GM19463 (cell line): ENCODE measurements around the gene GPR35.

Experiments
- ATAC-seq: cut with Tn5 transposase; IDR thresholded peaks from one replicate; pipeline ENCODE4 v1.9.1; 2021; ENCODE audit warnings: mild to moderate bottlenecking, moderate library complexity; ENCODE audit not compliant: unreplicated experiment

The GPR35 gene

DNA sequence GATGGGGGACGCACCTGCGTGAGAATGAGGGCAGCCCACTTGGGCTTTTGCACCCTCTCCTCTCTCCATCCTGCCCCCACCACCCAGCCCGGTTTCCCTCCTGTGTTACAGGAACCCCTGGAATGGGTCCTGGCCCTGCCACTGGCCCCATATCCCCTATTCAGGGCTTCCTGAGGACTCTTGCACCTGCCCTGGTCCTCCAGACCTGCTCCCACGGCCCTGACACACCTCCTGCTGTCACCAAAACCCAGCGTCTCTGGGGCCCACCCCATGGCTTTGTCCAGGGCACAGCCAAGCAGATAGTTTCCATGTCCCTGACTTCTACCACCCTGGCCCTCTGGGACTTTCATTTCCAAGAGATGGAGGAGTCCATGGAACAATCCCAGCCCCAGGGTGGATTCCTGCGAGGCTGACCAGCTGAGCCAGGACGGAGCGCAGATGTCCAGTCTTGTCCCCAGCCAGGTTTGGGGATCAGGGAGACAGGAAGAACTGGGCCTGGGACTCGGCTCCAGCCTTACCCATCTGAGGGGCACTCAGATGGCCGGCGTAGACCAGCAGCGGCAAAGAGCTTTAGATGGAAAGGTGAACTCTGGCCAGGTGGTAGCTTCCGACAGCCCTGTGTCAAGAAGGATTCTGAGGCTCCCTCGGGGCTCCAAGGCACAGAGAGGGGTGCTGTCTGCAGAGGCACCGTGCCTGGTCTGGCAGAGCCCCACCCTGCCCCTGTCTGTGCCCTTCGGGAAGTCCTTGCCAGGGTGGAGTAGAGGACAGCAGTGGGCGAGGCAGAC is 12.0 kb downstream of the GPR35 start:
- no peak for ATAC-seq

DNA sequence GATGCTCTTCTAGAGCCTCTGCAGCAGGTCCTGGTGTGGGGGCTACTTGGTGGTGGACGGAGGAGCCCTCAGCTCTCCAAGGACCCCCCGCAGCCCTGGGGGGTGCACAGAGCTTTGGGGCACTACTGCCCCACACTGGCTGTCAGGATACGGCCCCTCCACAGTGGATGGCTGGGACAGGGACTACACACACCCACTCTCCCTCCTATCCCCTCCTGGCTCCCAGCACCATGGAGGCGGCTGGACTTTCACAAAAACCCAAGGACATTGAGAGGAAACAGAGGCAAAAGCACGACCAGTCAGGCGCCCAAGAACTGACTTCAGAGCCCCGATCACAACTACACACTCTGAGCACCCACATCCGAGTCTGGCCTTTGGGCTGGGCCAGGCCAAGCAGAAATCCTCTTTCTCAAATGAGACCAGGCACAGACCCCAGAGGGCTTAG is 12.6 kb downstream of the GPR35 start:
- ATAC-seq, result no peak

DNA sequence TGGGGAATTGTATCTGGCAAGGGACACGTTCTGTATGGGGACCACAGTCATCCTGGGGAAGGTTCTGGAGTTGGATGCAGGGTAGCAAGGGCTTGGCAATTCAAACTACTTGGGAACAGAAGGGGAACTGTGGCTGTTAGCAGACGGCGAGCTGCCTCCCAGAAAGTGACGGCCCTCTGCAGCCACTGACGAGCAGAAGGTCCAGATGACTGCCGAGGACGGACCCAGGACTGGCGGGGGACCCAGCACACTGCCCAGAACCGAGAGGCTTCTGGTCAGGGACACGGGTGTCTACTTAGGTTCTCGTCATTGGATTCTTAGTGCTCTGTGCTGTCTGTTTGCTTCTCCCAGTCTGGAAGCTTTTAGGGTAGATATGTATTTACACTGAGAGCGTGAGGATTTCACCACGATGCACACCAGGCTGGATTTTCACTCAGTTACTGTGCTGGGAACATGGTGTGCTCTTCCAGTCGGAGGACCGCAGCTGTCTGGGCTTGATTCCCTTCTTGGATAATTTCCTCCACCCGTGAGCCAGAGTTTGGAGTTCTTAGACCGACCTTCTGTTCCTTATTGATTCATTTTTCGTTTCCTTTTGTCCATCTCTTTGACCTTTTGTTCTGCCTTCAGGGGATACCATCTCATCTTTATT is 13.4 kb downstream of the GPR35 start:
- no peak for ATAC-seq

DNA sequence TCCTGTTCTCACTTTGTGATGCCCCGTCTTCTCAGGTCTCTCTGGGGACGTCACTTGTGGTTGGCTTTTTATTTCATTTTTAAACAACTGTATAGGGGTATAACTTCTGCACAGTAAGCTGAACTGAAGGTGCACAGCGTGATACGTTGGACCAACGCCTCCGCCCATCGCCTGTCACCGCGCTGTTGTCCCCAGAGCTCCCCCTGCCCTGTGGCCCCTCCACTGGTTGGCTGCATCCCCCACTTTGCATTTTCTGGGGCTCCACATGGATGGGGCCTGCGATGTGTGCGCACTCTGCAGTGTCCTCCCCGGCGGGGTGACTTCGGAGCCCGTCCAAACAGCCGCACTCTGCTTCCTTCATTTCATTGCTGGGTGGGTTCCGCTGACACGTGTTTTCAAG is 14.3 kb downstream of the GPR35 start:
- no peak for ATAC-seq

DNA sequence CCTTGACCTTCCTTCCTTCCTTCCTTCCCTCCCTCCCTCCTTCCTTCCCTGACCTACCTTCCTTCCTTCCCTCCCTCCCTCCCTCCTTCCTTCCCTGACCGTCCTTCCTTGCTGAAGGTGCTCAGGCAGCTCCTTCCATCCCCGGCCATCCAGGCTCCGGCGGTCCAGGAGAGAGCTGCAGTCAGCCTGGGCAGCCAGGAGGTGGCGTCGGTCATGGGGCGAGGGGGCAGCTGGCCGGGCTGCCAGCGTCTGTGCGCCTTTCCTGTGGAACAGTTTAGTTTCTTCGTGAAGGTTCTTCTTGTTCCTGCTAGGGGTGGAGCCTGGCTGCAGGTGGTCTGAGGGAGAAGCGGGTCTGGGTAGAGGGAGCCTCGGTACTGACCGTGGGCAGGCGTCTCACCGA is 15.7 kb downstream of the GPR35 start:
- no peak for ATAC-seq

DNA sequence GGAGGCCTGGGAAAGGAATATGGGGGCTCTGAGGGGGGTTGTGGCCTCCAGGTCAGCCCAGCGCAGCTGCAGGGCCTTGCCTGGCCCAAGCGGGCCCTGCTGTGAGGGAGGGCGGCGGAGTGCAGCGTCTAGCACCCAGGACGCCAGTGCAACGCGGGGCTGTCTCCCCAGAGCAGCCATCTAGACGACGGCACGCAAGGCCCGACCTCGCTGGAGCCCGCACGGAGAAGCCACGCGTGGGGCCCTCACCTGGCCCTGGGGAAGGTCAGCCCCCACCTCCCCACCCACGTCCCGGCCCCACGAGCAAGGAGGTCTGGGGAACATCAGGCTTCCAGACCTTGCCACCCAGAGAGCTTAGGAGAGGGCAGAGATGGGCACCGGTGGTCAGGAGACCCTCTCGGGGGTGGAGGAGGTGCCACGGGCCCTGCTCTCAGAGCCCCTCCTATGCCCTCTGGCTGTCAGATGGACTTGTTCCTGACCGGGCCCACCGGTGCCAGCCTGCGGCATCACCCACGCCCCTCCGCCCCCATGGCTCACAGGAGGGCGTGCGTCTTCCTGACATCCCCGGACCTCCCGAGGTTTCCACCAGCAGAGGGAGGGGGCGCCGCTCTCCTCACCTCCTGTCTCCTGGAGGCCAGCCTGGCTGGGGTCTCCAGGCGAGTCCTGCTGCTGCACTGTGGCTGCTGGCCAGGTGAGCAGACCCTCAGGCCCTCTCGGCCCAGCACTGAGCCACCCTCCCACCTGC is 17.0 kb downstream of the GPR35 start:
- ATAC-seq, result no peak

DNA sequence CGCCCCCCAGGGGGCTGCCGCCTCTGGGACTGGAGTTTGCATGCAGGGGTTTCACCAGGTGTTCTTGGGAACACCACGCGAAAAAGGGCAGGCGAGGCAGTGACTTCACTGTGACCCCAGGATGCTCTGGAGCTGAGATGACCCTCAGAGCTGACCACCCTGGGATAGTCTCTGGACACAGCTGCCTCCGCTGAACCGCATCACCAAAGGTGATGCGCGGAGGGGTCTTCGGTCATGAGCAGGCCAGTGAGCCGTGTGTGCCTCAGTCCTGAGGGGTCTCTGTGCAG is 17.5 kb downstream of the GPR35 start:
- ATAC-seq, result no peak

DNA sequence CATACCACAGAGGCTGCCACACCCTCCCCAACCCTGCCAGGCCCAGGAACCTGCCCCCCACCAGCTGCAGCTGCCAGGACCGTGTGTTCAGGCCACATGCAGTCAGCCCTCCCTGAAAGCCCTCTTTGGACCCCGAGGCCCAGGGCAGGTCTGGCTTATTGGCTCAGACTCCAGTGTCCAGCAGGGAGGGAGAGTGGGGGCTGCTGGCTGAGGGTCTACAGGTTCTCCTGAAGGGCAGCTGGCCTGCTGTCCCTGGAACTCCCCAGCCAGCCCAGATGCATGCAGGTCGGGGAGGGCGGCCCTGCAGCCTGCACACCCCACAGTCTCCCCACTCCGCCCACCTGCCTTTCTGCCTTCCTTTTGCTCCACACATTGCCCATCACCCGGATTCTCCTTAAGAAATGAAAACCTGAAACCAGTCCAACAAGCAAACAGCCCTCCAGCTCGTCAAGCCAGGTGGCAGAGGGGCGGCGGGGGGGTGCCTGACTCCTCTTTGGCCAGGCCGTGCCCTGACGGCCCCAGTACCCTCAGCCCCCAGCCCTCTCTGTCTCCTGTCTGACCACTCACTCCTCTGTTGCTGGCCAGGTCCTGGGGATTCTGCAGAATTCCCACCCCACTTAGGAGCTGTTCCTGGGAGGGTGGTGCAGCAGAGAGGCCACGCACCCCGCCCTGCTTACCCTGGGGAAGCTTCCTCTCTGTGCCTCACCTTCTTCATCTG is 18.0 kb downstream of the GPR35 start:
- no peak for ATAC-seq

DNA sequence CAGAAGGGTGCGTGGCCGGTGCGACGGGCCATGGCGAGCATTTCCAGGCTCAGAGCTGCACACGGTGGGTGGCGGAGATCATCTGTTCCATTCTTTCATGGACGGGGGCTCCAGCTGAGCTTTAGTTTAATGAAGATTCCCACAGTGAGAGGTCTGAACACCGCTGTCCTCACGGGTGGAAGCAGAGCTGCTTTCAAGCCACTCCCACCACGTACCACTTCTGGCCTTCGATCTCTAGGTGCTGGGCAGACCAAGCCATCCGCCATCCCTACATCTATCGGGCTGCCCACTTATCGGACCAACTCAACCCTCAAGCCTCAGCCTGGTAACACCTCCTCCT is 18.5 kb downstream of the GPR35 start:
- ATAC-seq, result no peak

DNA sequence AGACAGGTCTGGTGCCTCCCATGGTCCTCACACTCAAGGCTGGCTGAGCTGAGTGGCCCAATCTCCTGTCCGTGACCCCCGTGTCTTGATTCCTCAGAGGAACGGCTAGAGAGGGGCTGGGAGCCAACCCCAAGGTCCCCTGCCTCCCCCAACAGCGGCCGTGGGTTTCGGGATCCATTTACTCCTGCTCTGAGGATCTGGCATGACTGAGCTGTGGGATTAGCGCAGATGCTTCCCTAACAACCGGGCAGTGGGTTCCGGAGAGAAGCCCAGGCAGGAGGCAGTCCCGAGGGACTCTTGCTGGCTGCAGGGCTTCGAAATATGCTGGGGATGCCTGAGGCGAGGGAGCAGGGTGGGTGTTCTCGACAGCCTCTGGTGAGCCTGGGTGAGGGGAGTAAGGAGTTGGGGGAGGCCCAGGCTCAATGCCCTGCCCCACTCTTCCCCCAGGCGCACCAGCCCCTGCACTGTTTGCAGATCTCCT is 18.9 kb downstream of the GPR35 start:
- no peak for ATAC-seq

DNA sequence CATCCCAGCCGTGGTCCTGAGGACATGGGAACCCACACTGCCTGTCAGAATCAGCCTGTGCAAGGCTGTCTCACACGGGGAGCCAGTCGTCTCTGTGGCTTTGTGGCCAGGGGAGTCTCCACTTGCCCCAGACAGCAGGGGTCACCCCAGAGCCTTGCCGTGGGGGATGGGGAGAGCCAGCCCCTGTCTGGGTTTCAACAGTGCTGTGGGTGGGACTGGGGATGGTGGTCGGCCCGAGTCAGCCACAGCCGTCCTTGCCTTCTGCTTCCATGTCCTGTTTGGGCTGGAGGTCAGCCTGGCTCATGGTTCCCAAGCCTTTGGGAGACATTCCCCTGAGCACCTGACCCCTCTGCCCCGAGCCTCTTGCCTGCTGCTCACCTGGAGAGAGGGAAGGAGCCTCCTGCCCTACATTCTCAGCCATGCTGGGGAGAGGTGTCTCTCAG is 19.6 kb downstream of the GPR35 start:
- ATAC-seq, result no peak

DNA sequence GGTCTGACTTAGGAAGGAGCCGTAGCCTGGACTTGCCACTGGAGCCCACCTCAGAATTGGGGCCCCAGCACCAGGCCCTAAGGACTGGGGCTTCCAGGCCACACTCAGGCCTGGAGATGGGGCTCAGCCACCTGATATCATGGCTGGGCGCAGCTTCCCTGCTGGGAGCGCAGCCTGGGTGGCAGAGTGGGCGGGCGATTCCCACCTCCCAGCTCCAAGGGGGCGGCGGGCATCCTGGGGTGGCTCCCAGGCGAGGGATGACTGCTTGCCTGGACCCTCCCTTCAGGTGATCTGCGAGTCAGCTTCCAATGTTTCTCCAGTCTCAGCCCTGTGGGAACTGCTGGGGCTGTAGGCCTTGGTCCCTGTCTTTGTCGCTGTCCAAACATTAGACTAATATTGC is 20.1 kb downstream of the GPR35 start:
- no peak for ATAC-seq

DNA sequence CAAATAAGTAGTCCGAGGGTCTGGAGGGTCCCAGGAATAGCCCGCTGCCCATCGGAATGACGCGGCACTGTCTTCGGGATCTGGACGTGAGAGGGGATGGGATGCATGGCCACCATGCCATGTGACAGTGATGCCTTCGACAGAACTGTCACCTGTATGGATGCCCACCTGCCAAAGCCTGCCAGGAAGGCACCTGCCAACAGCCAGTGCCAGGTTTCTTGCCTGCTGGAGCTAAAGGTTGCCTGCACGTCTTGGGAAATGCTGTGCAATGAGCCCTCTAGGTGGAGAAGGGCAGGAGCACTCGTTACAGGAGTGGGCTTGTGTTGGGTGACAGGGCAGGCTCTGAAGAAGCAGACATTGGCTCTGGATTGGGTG is 20.5 kb downstream of the GPR35 start:
- no peak for ATAC-seq

DNA sequence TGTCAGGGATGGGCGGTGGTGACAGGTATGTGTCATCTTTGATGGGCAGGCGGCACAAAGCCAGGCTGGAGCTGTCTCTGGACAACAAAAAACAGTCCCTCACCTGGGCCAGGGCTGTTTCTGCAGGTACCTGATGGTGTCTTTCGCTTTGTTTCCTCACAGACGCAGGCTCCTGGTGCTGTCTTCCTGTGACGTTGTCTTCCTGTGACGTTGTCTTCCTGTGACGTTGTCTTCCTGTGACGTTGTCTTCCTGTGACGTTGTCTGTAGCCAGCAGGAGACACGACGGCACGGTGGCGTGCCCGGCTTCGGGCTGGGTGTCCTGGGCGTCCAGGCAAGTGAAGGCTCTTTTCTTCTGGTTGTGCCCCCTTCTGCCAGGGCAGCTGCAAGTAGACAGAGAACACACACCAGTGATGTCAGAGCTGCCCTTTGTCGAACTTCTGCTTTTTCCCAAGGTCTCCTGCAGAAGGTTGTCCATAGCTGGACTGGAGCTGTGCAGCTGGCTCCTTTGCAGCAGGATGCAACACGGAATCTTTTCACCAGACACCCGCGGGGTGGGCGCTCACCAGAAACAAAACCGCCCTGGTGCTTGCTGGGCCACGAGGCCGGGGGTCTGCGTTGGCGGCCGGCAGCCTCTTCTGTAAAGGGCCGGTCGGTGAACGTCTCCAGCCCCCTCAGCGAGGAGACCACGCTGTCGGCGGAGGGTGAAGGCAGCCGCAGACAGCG is 21.1 kb downstream of the GPR35 start:
- ATAC-seq, result no peak

DNA sequence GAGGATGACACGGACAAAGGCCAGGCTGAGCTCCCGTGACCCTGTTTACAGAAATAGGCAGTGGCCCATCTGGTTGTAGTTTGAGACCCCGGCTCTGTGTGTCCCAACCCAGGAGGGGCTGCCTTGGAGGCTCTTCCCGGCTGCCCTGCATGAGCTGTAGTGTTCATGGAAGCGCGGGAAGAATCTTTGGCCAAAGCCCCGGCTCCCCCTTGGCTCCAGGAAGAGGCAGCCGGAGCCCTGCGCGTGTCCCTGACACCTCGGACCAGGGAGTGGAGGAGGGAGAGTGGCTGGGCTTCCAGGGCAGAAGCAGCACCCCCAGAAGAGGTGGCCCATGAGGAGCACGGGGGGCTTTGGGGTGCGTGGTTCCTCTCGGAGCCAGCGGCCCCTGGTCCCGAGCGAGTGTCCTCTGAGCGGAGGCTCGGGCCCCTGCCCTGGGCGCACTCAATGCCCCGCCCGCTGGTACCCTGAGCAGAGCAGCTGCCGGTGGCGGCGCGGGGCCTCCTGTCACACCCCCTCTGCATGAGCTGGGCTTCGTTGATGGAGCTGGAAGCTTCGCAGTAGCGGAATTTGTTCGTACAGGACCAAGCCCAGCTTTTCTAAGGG is 21.7 kb downstream of the GPR35 start:
- no peak for ATAC-seq

DNA sequence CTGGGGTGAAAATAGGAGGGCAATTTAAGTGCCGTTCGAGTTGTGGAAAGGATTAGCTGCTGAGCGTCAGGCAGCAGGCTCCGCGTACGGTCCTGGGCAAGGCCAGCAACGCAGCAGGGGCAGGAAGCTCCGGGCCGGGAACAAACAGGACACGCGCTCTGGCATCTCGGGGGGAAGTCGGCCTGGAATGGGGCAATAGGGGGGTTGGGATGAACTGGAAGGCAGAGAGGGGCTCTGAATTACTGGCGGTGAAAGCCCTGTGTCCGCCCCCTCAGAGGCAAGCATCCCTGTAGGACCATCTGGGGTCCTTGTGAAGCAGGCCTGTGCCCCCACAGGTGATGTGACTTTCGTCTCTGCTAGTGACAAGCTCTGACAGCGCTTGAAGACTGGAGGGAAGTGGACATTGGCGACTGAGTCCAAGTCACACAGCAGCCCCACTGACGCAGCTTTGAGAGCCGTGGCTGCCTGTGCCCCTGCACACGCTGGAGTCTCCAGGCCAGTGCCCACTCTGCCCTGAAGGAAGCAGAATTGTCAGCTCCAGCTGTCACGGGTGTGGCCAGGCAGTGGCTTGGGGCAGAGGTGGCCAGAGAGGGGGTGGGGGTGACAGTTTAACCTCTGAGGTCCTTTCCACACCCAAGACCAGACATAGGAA is 22.3 kb downstream of the GPR35 start:
- ATAC-seq, result no peak

DNA sequence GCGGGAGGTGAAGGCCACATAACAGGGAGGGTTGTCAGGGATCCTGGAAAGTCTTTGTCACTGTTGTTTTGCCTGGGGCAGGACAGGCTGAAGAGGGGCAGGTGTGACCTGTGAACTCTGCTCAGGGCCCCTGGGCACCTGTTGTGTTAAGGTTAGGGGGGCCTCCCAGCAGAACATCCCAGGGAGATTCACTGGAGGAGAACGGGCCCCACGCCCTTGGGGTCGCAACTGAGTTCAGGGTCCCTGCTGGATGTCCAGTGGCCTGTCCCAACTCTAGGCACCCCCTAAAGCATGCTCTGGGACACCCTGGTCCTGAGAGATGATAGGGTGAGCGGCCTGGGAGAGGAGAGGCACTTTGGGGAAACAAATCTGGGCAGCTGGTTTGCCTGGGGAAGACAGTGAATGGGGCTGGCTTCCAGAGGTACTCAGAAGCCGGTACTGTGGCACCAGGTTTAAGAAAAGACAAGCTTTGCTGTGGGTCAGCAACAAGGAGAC is 22.9 kb downstream of the GPR35 start:
- ATAC-seq, result no peak

DNA sequence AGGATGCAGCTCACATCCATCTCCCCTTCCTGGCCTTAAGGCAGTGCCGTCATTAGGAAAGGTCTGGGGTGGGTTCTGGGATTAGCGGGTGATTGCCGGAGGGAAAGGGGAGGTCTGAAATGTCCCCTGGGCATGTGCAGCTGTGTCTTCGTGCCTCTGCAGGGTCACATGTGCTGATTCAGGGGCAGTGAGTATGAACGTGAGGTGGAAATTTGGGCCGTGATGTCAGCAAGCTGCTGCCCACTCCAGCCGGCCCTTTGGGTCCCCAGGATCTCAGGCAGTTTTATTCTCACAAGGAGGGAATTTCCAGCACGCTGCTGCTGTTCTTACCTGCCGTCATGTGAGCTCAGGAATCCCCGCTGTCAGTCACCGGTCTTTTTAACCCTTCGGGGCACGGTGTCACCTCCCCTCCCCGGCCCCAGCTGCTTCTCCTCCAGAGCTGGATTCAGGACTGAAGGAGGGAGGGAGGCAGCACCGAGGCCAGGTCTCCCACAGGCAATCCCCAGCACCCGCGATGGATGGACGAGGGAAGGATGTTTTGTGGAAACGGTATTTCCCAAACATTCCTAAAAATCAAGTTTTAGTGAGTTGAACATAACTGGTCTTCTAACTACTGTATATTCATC is 23.5 kb downstream of the GPR35 start:
- ATAC-seq, result no peak

DNA sequence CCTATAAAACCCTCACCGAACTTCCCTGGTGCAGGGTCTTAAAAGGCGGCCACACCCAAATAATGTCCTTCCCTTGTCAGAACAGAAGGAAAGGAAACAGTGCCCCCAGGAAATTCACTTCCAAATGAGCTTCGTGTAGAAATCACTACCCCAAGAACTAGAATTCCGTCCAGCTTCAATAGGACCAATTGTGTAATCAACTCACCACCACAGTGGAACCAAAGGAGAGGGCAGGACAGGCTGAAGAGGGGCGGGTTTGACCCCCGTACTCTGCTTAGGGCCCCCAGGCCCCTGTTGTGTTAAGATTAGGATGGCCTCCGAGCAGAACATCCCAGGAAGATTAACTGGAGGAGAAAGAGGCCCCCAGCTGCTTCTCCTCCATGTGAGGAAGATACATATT is 24.1 kb downstream of the GPR35 start:
- no peak for ATAC-seq
